ENCODE results near the gene SLC44A3. TPM values are rescaled to one million over a fixed set of nuclear protein-coding genes. Genes with fewer than 3 reads are reported as not detected.

SLC44A3 gene
- under 1 TPM; 0.31 to 0.47 TPM for total RNA-seq
- 0.83 TPM for polyA plus RNA-seq

- ChIA-PET CTCF (no interaction called here), POLR2A (no interaction called here)
- Mint-ChIP-seq H3K4me1 (peaks cover 6 to 14% (median 13%) of the 10 kb centered on the region in 3 donors), H3K36me3 (no peaks in the 10 kb centered on the region), H3K4me3 (peak within 1 kb of the TSS; percentile 26 to 78 (median 66)), H3K27ac (peak within 1 kb of the TSS in 2 of 8 donors; percentile 8 to 45), H3K9me3 (peaks cover 0 to 3% (median 0%) of the 10 kb centered on the region in 5 donors), H3K27me3 (peaks cover 39 to 84% of the 10 kb centered on the region in 2 donors)
- H3K36me3 ChIP-seq (ENCODE audit: insufficient read depth, low read length), result no peaks in the 10 kb centered on the region
- no peaks in the 10 kb centered on the region for H3K4me1 ChIP-seq (ENCODE audit: insufficient read depth, low read length)
- DNase-seq, result no peak
- no peak within 1 kb of the TSS for H3K27ac ChIP-seq (ENCODE audit: low read depth, low read length)
- no peak within 1 kb of the TSS for H3K4me3 ChIP-seq (ENCODE audit: low read length)
- no peaks in the 10 kb centered on the region for H3K9me3 ChIP-seq (ENCODE audit: low read length)
- H3K27me3 ChIP-seq (ENCODE audit: insufficient read depth, low read length, poor library complexity, severe bottlenecking), result no peaks in the 10 kb centered on the region
Observed at GRCh38 chr1:94819945-94820746, at the start of gene SLC44A3. SLC44A3 (plus strand) TSS chr1:94820357; CDS start chr1:94820452, 95 bp downstream.

GRCh38 chr1:94772230-94772641 is 47.9 kb upstream of the SLC44A3 start:
- H3K36me3 ChIP-seq (ENCODE audit: insufficient read depth, low read length), result no peaks in the 10 kb centered on the region
- no peak for DNase-seq
- no peaks in the 10 kb centered on the region for H3K4me1 Mint-ChIP-seq
- H3K4me1 ChIP-seq (ENCODE audit: insufficient read depth, low read length), result no peaks in the 10 kb centered on the region
- H3K27ac ChIP-seq (ENCODE audit: low read depth, low read length), result no peak overlapping the region
- H3K9me3 ChIP-seq (ENCODE audit: low read length), result no peaks in the 10 kb centered on the region
- no peaks in the 10 kb centered on the region for H3K36me3 Mint-ChIP-seq
- ChIA-PET POLR2A (no interaction called here), CTCF (no interaction called here)
- H3K4me3 Mint-ChIP-seq, result no peak overlapping the region
- H3K9me3 Mint-ChIP-seq, result no peaks in the 10 kb centered on the region
- no peak overlapping the region for H3K27ac Mint-ChIP-seq
- H3K4me3 ChIP-seq (ENCODE audit: low read length), result no peak overlapping the region
- H3K27me3 Mint-ChIP-seq, result peaks cover 4 to 7% of the 10 kb centered on the region in 2 donors
- no peaks in the 10 kb centered on the region for H3K27me3 ChIP-seq (ENCODE audit: insufficient read depth, low read length, poor library complexity, severe bottlenecking)

- Mint-ChIP-seq H3K4me1 (no peaks in the 10 kb centered on the region), H3K9me3 (no peaks in the 10 kb centered on the region), H3K36me3 (no peaks in the 10 kb centered on the region), H3K4me3 (no peak overlapping the region), H3K27me3 (peaks cover 4 to 7% of the 10 kb centered on the region in 2 donors), H3K27ac (no peak overlapping the region)
- no peaks in the 10 kb centered on the region for H3K36me3 ChIP-seq (ENCODE audit: insufficient read depth, low read length)
- DNase-seq, result no peak
- no peaks in the 10 kb centered on the region for H3K4me1 ChIP-seq (ENCODE audit: insufficient read depth, low read length)
- H3K27me3 ChIP-seq (ENCODE audit: insufficient read depth, low read length, poor library complexity, severe bottlenecking), result no peaks in the 10 kb centered on the region
- ChIA-PET CTCF (no interaction called here), POLR2A (no interaction called here)
- H3K27ac ChIP-seq (ENCODE audit: low read depth, low read length), result no peak overlapping the region
- no peak overlapping the region for H3K4me3 ChIP-seq (ENCODE audit: low read length)
- H3K9me3 ChIP-seq (ENCODE audit: low read length), result no peaks in the 10 kb centered on the region
Observed at GRCh38 chr1:94772845-94773244, 47.3 kb upstream of the SLC44A3 start.

GRCh38 chr1:94773296-94773809 is 46.8 kb upstream of the SLC44A3 start:
- no peak overlapping the region for H3K4me3 Mint-ChIP-seq
- no peaks in the 10 kb centered on the region for H3K9me3 ChIP-seq (ENCODE audit: low read length)
- ChIA-PET CTCF (no interaction called here), POLR2A (no interaction called here)
- no peaks in the 10 kb centered on the region for H3K9me3 Mint-ChIP-seq
- no peaks in the 10 kb centered on the region for H3K4me1 Mint-ChIP-seq
- H3K27me3 ChIP-seq (ENCODE audit: insufficient read depth, low read length, poor library complexity, severe bottlenecking), result no peaks in the 10 kb centered on the region
- H3K27me3 Mint-ChIP-seq, result peaks cover 4 to 7% of the 10 kb centered on the region in 2 donors
- no peaks in the 10 kb centered on the region for H3K36me3 ChIP-seq (ENCODE audit: insufficient read depth, low read length)
- no peaks in the 10 kb centered on the region for H3K4me1 ChIP-seq (ENCODE audit: insufficient read depth, low read length)
- no peak overlapping the region for H3K27ac Mint-ChIP-seq
- H3K4me3 ChIP-seq (ENCODE audit: low read length), result no peak overlapping the region
- H3K36me3 Mint-ChIP-seq, result no peaks in the 10 kb centered on the region
- no peak overlapping the region for H3K27ac ChIP-seq (ENCODE audit: low read depth, low read length)
- DNase-seq, result no peak

- no peak for DNase-seq
- Histone ChIP-seq H3K27ac (ENCODE audit: low read depth, low read length) (no peak overlapping the region), H3K36me3 (ENCODE audit: insufficient read depth, low read length) (no peaks in the 10 kb centered on the region), H3K4me3 (ENCODE audit: low read length) (no peak overlapping the region), H3K9me3 (ENCODE audit: low read length) (no peaks in the 10 kb centered on the region), H3K27me3 (ENCODE audit: insufficient read depth, low read length, poor library complexity, severe bottlenecking) (no peaks in the 10 kb centered on the region), H3K4me1 (ENCODE audit: insufficient read depth, low read length) (no peaks in the 10 kb centered on the region)
- H3K27ac Mint-ChIP-seq, result no peak overlapping the region
- H3K4me3 Mint-ChIP-seq, result no peak overlapping the region
- H3K36me3 Mint-ChIP-seq, result no peaks in the 10 kb centered on the region
- CTCF ChIA-PET, result no interaction called here
- H3K9me3 Mint-ChIP-seq, result no peaks in the 10 kb centered on the region
- POLR2A ChIA-PET, result no interaction called here
- H3K4me1 Mint-ChIP-seq, result no peaks in the 10 kb centered on the region
- H3K27me3 Mint-ChIP-seq, result peaks cover 4% of the 10 kb centered on the region in 2 donors
Observed at GRCh38 chr1:94773931-94774422, 46.2 kb upstream of the SLC44A3 start.

- no peak overlapping the region for H3K4me3 ChIP-seq (ENCODE audit: low read length)
Observed at GRCh38 chr1:94776474-94776873, 43.7 kb upstream of the SLC44A3 start.

GRCh38 chr1:94777281-94777680 is 42.9 kb upstream of the SLC44A3 start:
- H3K27ac ChIP-seq (ENCODE audit: low read depth, low read length), result no peak overlapping the region
- ChIA-PET POLR2A (no interaction called here), CTCF (no interaction called here)
- Mint-ChIP-seq H3K27ac (no peak overlapping the region), H3K27me3 (peaks cover 4 to 18% of the 10 kb centered on the region in 2 donors), H3K36me3 (no peaks in the 10 kb centered on the region), H3K4me3 (no peak overlapping the region), H3K9me3 (no peaks in the 10 kb centered on the region), H3K4me1 (no peaks in the 10 kb centered on the region)
- H3K4me3 ChIP-seq (ENCODE audit: low read length), result no peak overlapping the region
- DNase-seq, result no peak
- H3K4me1 ChIP-seq (ENCODE audit: insufficient read depth, low read length), result no peaks in the 10 kb centered on the region
- H3K27me3 ChIP-seq (ENCODE audit: insufficient read depth, low read length, poor library complexity, severe bottlenecking), result no peaks in the 10 kb centered on the region
- H3K36me3 ChIP-seq (ENCODE audit: insufficient read depth, low read length), result no peaks in the 10 kb centered on the region
- H3K9me3 ChIP-seq (ENCODE audit: low read length), result no peaks in the 10 kb centered on the region

More at GRCh38 chr1:94776474-94776873, 43.7 kb upstream of the SLC44A3 start:
- Mint-ChIP-seq H3K27ac (no peak overlapping the region), H3K9me3 (no peaks in the 10 kb centered on the region), H3K27me3 (peaks cover 4 to 17% of the 10 kb centered on the region in 2 donors), H3K4me3 (no peak overlapping the region), H3K4me1 (no peaks in the 10 kb centered on the region), H3K36me3 (no peaks in the 10 kb centered on the region)
- no peak for DNase-seq
- ChIA-PET CTCF (no interaction called here), POLR2A (no interaction called here)
- Histone ChIP-seq H3K36me3 (ENCODE audit: insufficient read depth, low read length) (no peaks in the 10 kb centered on the region), H3K9me3 (ENCODE audit: low read length) (no peaks in the 10 kb centered on the region), H3K27ac (ENCODE audit: low read depth, low read length) (no peak overlapping the region), H3K4me1 (ENCODE audit: insufficient read depth, low read length) (no peaks in the 10 kb centered on the region), H3K27me3 (ENCODE audit: insufficient read depth, low read length, poor library complexity, severe bottlenecking) (no peaks in the 10 kb centered on the region)

GRCh38 chr1:94778808-94779207 is 41.3 kb upstream of the SLC44A3 start:
- ChIA-PET CTCF (no interaction called here), POLR2A (no interaction called here)
- Mint-ChIP-seq H3K27ac (no peak overlapping the region), H3K9me3 (no peaks in the 10 kb centered on the region), H3K27me3 (peaks cover 4 to 21% of the 10 kb centered on the region in 2 donors), H3K4me1 (no peaks in the 10 kb centered on the region), H3K36me3 (no peaks in the 10 kb centered on the region), H3K4me3 (no peak overlapping the region)
- H3K36me3 ChIP-seq (ENCODE audit: insufficient read depth, low read length), result no peaks in the 10 kb centered on the region
- H3K9me3 ChIP-seq (ENCODE audit: low read length), result no peaks in the 10 kb centered on the region
- H3K4me3 ChIP-seq (ENCODE audit: low read length), result no peak overlapping the region
- DNase-seq, result no peak
- H3K4me1 ChIP-seq (ENCODE audit: insufficient read depth, low read length), result no peaks in the 10 kb centered on the region
- H3K27me3 ChIP-seq (ENCODE audit: insufficient read depth, low read length, poor library complexity, severe bottlenecking), result no peaks in the 10 kb centered on the region
- H3K27ac ChIP-seq (ENCODE audit: low read depth, low read length), result no peak overlapping the region

Data from CD8-positive, alpha-beta memory T cell (primary cell).